K562 (cell line): Measurements from ENCODE around the gene ZNF358. TPM values are rescaled to one million over a fixed set of nuclear protein-coding genes. Genes with fewer than 3 reads are reported as not detected.
A peak's percentile ranks its signal among the peaks of the same experiment; 100 is the strongest.

Experiments
- ATAC-seq: fragments of 200-7000 bp; cut with Tn5 transposase; 3 replicates; pipeline ENCODE4 v1.9.1; 2020; ENCODE audit warnings: moderate library complexity
- BruUV-seq: library from RNA; stranded (reverse); fragments of 400-500 nt; replicated peaks from 2 replicates; lab custom pipeline; 2021; lab: Mats Ljungman, UMichigan
- CTCF ChIA-PET: fragments of 300-600 bp; formaldehyde crosslinking; extraction: SDS; loops from one replicate; lab custom pipeline; 2021; ENCODE audit warnings: low intra/inter-chr PET ratio; lab: Yijun Ruan, JAX
- POLR2A ChIA-PET: fragments of 300-600, 350-650 bp; sonication (Branson Sonifier 250); formaldehyde crosslinking; extraction: SDS; loops from one replicate; lab custom pipeline; 2021; ENCODE audit warnings: antibody characterized with exemption, inconsistent platforms; lab: Yijun Ruan, JAX
- DNase-seq, 4 experiments: peaks; one replicate each; pipeline versions ENCODE4 v3.0.0 to v3.0.0-alpha.2; 2011 to 2018; ENCODE audit warnings: low spot score in 3 of 4, mixed read lengths in 3 of 4; ENCODE audit errors: extremely low read depth in 1 of 4
- FAIRE-seq: peaks from 2 replicates; lab custom pipeline; 2011; peaks lifted over from hg19 to GRCh38; lab: Jason Lieb, UNC
- H2AFZ ChIP-seq: 2 replicates; pipeline ENCODE4 v1.6.0; 2011; ENCODE audit warnings: low read depth, low read length, control low read depth, inconsistent platforms
- H3K27ac ChIP-seq: fragments of 200-600 bp; 3 replicates; pipeline ENCODE4 v1.8.0; 2011; ENCODE audit warnings: low read depth, mild to moderate bottlenecking, control low read depth, inconsistent platforms, low read length, moderate library complexity, mixed read lengths; ENCODE audit errors: extremely low read depth
- H3K27me3 ChIP-seq, 2 experiments: fragments of 300-600 bp in 1 of 2; 2 replicates in 1 of 2; 3 replicates in 1 of 2; pipeline versions ENCODE4 v1.6.0 to v1.8.0; 2011; ENCODE audit warnings: inconsistent platforms in 2 of 2, low read length in 2 of 2, mild to moderate bottlenecking in 1 of 2, mixed read lengths in 1 of 2, moderate library complexity in 1 of 2; ENCODE audit not compliant: control insufficient read depth in 2 of 2, insufficient read depth in 2 of 2
- H3K36me3 ChIP-seq: fragments of 300-600 bp; 3 replicates; pipeline ENCODE4 v1.8.0; 2011; ENCODE audit warnings: mild to moderate bottlenecking, low read length, inconsistent platforms; ENCODE audit not compliant: control insufficient read depth, insufficient read depth
- H3K4me1 ChIP-seq, 2 experiments: fragments of 200-600 bp in 1 of 2; replicated peaks in 1 of 2; 2 replicates in 1 of 2; 3 replicates in 1 of 2; pipeline versions ENCODE4 v1.5.1 to v1.8.0; 2011; ENCODE audit warnings: inconsistent platforms in 2 of 2, low read length in 2 of 2, mild to moderate bottlenecking in 1 of 2, mixed read lengths in 1 of 2, moderate library complexity in 1 of 2; ENCODE audit not compliant: control insufficient read depth in 2 of 2, insufficient read depth in 2 of 2
- H3K4me2 ChIP-seq: 2 replicates; pipeline ENCODE4 v1.6.1; 2011; ENCODE audit warnings: low read length, control low read depth, inconsistent platforms, mixed read lengths; ENCODE audit not compliant: insufficient read depth
- H3K4me3 ChIP-seq: fragments of 200-600 bp; sonication (generic), shearing (Covaris generic); 2 replicates; pipeline ENCODE4 v1.5.1; 2016; ENCODE audit warnings: control low read depth, inconsistent platforms
- H3K79me2 ChIP-seq: fragments of 200-600 bp; 3 replicates; pipeline ENCODE4 v1.8.0; 2011; ENCODE audit warnings: low read length, inconsistent platforms; ENCODE audit not compliant: control insufficient read depth, insufficient read depth
- H3K9ac ChIP-seq, 2 experiments: 2 replicates each; pipeline versions ENCODE4 v1.6.0 to v1.6.1; 2011; ENCODE audit warnings: low read depth in 2 of 2, low read length in 2 of 2, control low read depth in 1 of 2, inconsistent platforms in 1 of 2, mild to moderate bottlenecking in 1 of 2, mixed read lengths in 1 of 2; ENCODE audit not compliant: insufficient read depth in 1 of 2
- H3K9me1 ChIP-seq: one replicate; pipeline ENCODE4 v1.6.0; 2011; ENCODE audit warnings: inconsistent platforms, mild to moderate bottlenecking, low read length, moderate library complexity; ENCODE audit not compliant: control insufficient read depth, insufficient read depth
- H3K9me3 ChIP-seq: replicated peaks from 2 replicates; pipeline ENCODE4 v1.5.1; 2011; ENCODE audit warnings: low read depth, low read length, inconsistent platforms; ENCODE audit not compliant: control insufficient read depth, insufficient read depth
- H4K20me1 ChIP-seq: replicated peaks from 2 replicates; pipeline ENCODE4 v1.6.1; 2011; ENCODE audit warnings: low read length, inconsistent platforms, mixed read lengths; ENCODE audit not compliant: control insufficient read depth, insufficient read depth
- ATF3 ChIP-seq, 2 experiments: fragments of 450-650 bp in 1 of 2; sonication (generic) in 1 of 2; formaldehyde crosslinking in 1 of 2; IDR thresholded peaks in 1 of 2; conservative IDR thresholded peaks in 1 of 2; 2 replicates each; pipeline versions ENCODE4 v1.6.1 to v1.8.1; 2016 to 2023; ENCODE audit warnings: mild to moderate bottlenecking in 2 of 2, moderate library complexity in 2 of 2, inconsistent platforms in 1 of 2, missing genetic modification reagents in 1 of 2
- BACH1 ChIP-seq: fragments of 200-800 bp; sonication (Bioruptor generic); IDR thresholded peaks from 2 replicates; pipeline ENCODE4 v1.6.1; 2016; ENCODE audit warnings: missing genetic modification characterization, missing compliant biosample characterization
- BRD9 ChIP-seq: fragments of 450-650 bp; IDR thresholded peaks from 2 replicates; pipeline ENCODE4 v1.6.1; 2018; ENCODE audit warnings: low read depth; ENCODE audit not compliant: partially characterized antibody
- CBX3 ChIP-seq, 2 experiments: IDR thresholded peaks; 1 replicate in 1 of 2; 2 replicates in 1 of 2; pipeline ENCODE4 v1.6.1; 2012; ENCODE audit warnings: inconsistent platforms in 2 of 2, low read length in 2 of 2, borderline replicate concordance in 1 of 2, control low read depth in 1 of 2
- FOXJ3 ChIP-seq: sonication (generic); formaldehyde crosslinking; IDR thresholded peaks from 2 replicates; pipeline ENCODE4 v1.4.0; 2020; ENCODE audit warnings: mild to moderate bottlenecking, missing genetic modification reagents
- FOXM1 ChIP-seq, 2 experiments: fragments of 450-650 bp in 1 of 2; sonication (generic) in 1 of 2; formaldehyde crosslinking in 1 of 2; IDR thresholded peaks; 2 replicates each; pipeline versions ENCODE4 v1.6.1 to v1.9.0; 2017 to 2022; ENCODE audit warnings: low read depth in 2 of 2, mild to moderate bottlenecking in 2 of 2, missing genetic modification reagents in 1 of 2, moderate library complexity in 1 of 2
- MAZ ChIP-seq, 2 experiments: fragments of 450-650 bp in 1 of 2; sonication (generic) in 1 of 2; formaldehyde crosslinking; IDR thresholded peaks in 1 of 2; conservative IDR thresholded peaks in 1 of 2; 2 replicates each; pipeline versions ENCODE4 v1.4.0 to v1.5.0; 2020; ENCODE audit warnings: mild to moderate bottlenecking in 1 of 2, missing genetic modification reagents in 1 of 2
- MIER1 ChIP-seq: fragments of 450-650 bp; IDR thresholded peaks from 2 replicates; pipeline ENCODE4 v1.6.1; 2016; ENCODE audit warnings: antibody characterized with exemption, mild to moderate bottlenecking, low read depth
- MYC ChIP-seq, 2 experiments: fragments of 250-450 bp in 1 of 2; sonication (Bioruptor Pico) in 1 of 2; IDR thresholded peaks; 2 replicates each; pipeline versions ENCODE4 v1.5.1 to v1.6.1; 2012 to 2021; ENCODE audit warnings: low read depth in 2 of 2, borderline replicate concordance in 1 of 2, improper control_type of control experiment in 1 of 2, low read length in 1 of 2, mild to moderate bottlenecking in 1 of 2, moderate library complexity in 1 of 2
- PHF21A ChIP-seq: fragments of 450-650 bp; IDR thresholded peaks from 2 replicates; pipeline ENCODE4 v1.6.1; 2017; ENCODE audit warnings: low read depth, borderline replicate concordance
- TGIF2 ChIP-seq: sonication (generic); formaldehyde crosslinking; IDR thresholded peaks from 2 replicates; pipeline ENCODE4 v1.8.1; 2022; ENCODE audit warnings: mild to moderate bottlenecking, missing genetic modification reagents, moderate library complexity
- WGBS: fragments of 100-300 bp; shearing (Covaris generic); methylation state at CpG from one replicate; pipeline ENCODE4 v1.1.6; 2016; ENCODE audit warnings: low coverage, mixed read lengths; ENCODE audit not compliant: insufficient coverage; ENCODE audit errors: missing lambda C conversion rate; 5-methylcytosine and 5-hydroxymethylcytosine counted together
- in situ Hi-C: fragments of 300-500 bp; cut with MboI; formaldehyde crosslinking; loops from 4 replicates; pipeline ENCODE4 v1.15.0; 2018; ENCODE audit warnings: inconsistent platforms, mixed read lengths
- intact Hi-C: fragments of 100-400 bp; cut with micrococcal nuclease; formaldehyde crosslinking; loops from 2 replicates; pipeline ENCODE4 v1.14.2; 2022
- polyA plus RNA-seq, 8 experiments: library from polyadenylated mRNA; depleted of rRNA in 4 of 8; stranded (reverse) in 5 of 8; unstranded in 3 of 8; fragments of >200 nt; fragmentation: Nextera tagmentation in 2 of 8; fragmentation: Illumina TruSeq in 1 of 8; extraction: Ambion mirVana in 2 of 8; extraction: Trizol in 1 of 8; gene quantifications; 2 replicates each; pipeline versions ENCODE4 v1.2.1 to v1.2.3, GENCODE V29; 2011 to 2014; ENCODE audit warnings: inconsistent platforms in 1 of 8, missing spikeins in 1 of 8
- total RNA-seq, 7 experiments: library from RNA; depleted of rRNA in 6 of 7; stranded (reverse); fragments of >200 nt in 6 of 7; fragmentation: Illumina TruSeq in 2 of 7; extraction: Trizol in 2 of 7; gene quantifications; 2 replicates each; pipeline versions ENCODE4 v1.2.1 to v1.2.3, GENCODE V29; 2011 to 2021; ENCODE audit warnings: low replicate concordance in 1 of 7
- TF ChIP-seq, protein P1 (sequence below): fragments of 250-450 bp; sonication (Bioruptor Pico); IDR thresholded peaks from 2 replicates; pipeline ENCODE4 v1.8.0; 2022; ENCODE audit warnings: inconsistent platforms, mild to moderate bottlenecking, moderate library complexity, borderline replicate concordance
- TF ChIP-seq, protein P2 (sequence below): sonication (generic); formaldehyde crosslinking; IDR thresholded peaks from 2 replicates; pipeline ENCODE4 v1.8.0; 2022; ENCODE audit warnings: missing genetic modification reagents, mild to moderate bottlenecking, borderline replicate concordance

Gene ZNF358
- total and polyA plus RNA-seq, 9 of the 15 experiments (the other 6 are each of a cell fraction or from before 2014, with no cell fraction given), result 0.04 to 17.2 (median 4.9) TPM

GRCh38 chr19:7562646-7563393, 46.9 kb downstream of the ZNF358 start:
- peak; percentile 55 for FAIRE-seq
- intact Hi-C loops (no loop called here), in situ Hi-C loops (no loop called here)
- ChIA-PET CTCF (no interaction called here), POLR2A (interaction anchor here (0.7 to 0.9 kb wide), 2 partner anchors 35 to 115 kb away, joined by 3 to 4 read pairs; no protein-coding TSS in a partner anchor)
- H3K4me3 ChIP-seq, result no peak overlapping the region
- no peak overlapping the region for H3K9ac ChIP-seq
- H3K9me3 ChIP-seq, result no peaks in the 10 kb centered on the region
- no peaks in the 10 kb centered on the region for H3K9me1 ChIP-seq
- no peak overlapping the region for H3K27ac ChIP-seq
- H3K79me2 ChIP-seq, result no peaks in the 10 kb centered on the region
- 3% methylated on average over 15 of the region's 16 CpGs for WGBS
- peaks cover 3% of the 10 kb centered on the region for H4K20me1 ChIP-seq
- peak; percentile 56 to 76 (median 70) for DNase-seq
- peaks cover 3% of the 10 kb centered on the region; the same call in 1 of the 3 replicates for H3K36me3 ChIP-seq
- no TSS peak for BruUV-seq
- H2AFZ ChIP-seq, result no peak overlapping the region
- peaks cover 0 to 9% of the 10 kb centered on the region in 2 experiments; a peak in 2 of 5 replicates for H3K4me1 ChIP-seq
- H3K4me2 ChIP-seq, result no peak overlapping the region
- no peaks in the 10 kb centered on the region; a peak in 1 of 5 replicates for H3K27me3 ChIP-seq
- peak; percentile 63; the same call in 1 of the 3 replicates for ATAC-seq
- TF ChIP-seq FOXM1 (IDR thresholded peaks at IDR 0.05; ENCODE audit: low read depth), result no peak
- peak; percentile 98 for TF ChIP-seq FOXM1 (CRISPR knock-in tag; IDR thresholded peaks at IDR 0.05; ENCODE audit: low read depth)
- TF ChIP-seq FOXJ3 (CRISPR knock-in tag), result peak; percentile 95
- no peak for TF ChIP-seq MYC (IDR thresholded peaks at IDR 0.05; ENCODE audit: low read depth, low read length)
- no peak for TF ChIP-seq MYC (CRISPR knock-in tag; IDR thresholded peaks at IDR 0.05; ENCODE audit: borderline replicate concordance, low read depth)
- peak; percentile 99 for TF ChIP-seq MIER1
- TF ChIP-seq BACH1 (tag), result peak; percentile 89
- peak in 1 of 2 experiments; percentile 100; a peak in 2 of 4 replicates for TF ChIP-seq MAZ (CRISPR knock-in tag; conservative IDR thresholded peaks at IDR 0.05 in 1 of 2, IDR thresholded peaks at IDR 0.05 in 1 of 2)
- peak; percentile 99 for TF ChIP-seq TGIF2 (CRISPR knock-in tag)
- TF ChIP-seq, protein P1, sequence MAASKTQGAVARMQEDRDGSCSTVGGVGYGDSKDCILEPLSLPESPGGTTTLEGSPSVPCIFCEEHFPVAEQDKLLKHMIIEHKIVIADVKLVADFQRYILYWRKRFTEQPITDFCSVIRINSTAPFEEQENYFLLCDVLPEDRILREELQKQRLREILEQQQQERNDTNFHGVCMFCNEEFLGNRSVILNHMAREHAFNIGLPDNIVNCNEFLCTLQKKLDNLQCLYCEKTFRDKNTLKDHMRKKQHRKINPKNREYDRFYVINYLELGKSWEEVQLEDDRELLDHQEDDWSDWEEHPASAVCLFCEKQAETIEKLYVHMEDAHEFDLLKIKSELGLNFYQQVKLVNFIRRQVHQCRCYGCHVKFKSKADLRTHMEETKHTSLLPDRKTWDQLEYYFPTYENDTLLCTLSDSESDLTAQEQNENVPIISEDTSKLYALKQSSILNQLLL (CRISPR knock-in tag), result no peak
- TF ChIP-seq ATF3 (IDR thresholded peaks at IDR 0.05), result no peak
- 0 out of 2 replicates have a peak, but pooled peaks have one; percentile 20 for TF ChIP-seq ATF3 (CRISPR knock-in tag; conservative IDR thresholded peaks at IDR 0.05)
- TF ChIP-seq, protein P2, sequence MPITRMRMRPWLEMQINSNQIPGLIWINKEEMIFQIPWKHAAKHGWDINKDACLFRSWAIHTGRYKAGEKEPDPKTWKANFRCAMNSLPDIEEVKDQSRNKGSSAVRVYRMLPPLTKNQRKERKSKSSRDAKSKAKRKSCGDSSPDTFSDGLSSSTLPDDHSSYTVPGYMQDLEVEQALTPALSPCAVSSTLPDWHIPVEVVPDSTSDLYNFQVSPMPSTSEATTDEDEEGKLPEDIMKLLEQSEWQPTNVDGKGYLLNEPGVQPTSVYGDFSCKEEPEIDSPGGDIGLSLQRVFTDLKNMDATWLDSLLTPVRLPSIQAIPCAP (CRISPR knock-in tag), result peak; percentile 97; the same call in 1 of the 2 replicates
- peak; percentile 59 to 74; a peak in 2 of 3 replicates for TF ChIP-seq CBX3 (IDR thresholded peaks at IDR 0.05; ENCODE audit: borderline replicate concordance in 1 of 2, low read length in 2 of 2)
- no peak for TF ChIP-seq BRD9
- TF ChIP-seq PHF21A, result no peak
